ENCODE results near the gene RAB3C.

Gene RAB3C

DNA sequence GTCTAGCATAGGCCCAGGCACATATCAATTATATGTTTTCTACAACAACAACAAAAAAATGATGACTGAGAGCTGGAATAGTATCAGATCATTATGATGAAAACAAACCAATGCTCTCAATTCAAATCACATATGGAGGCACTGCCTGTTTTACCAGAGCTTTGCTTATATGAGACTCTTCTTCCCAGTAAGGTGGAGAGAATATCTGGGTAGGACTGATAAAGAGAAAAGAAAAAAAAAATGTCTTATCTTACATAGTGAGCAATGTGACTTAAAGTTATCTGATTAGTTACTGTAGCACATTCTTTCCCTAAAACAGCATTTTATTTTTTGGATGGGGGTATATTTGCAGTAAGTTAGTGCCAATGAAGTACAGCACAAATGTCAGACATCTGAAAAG, 154.8 kb downstream of the RAB3C start:
- DNase-seq: no peak

DNA sequence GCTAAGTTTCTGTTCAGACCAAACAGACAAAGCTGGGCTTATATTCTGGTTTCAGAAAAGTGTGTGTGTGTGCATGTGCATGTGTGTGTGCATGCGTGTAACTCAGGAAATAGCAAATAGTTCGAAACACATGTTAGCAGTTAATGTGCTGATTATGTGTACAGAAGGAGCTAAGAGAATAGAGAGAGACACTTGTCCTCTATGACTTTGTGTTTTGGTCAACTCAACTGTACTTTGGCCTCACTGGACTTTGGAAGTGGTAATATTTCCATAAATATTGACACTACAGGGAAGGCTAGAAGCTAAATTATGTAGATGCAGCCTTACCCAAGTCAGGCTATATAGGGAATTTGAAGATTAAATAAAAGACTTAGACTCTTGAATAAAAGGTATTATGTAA, 155.5 kb downstream of the RAB3C start:
- DNase-seq: no peak

DNA sequence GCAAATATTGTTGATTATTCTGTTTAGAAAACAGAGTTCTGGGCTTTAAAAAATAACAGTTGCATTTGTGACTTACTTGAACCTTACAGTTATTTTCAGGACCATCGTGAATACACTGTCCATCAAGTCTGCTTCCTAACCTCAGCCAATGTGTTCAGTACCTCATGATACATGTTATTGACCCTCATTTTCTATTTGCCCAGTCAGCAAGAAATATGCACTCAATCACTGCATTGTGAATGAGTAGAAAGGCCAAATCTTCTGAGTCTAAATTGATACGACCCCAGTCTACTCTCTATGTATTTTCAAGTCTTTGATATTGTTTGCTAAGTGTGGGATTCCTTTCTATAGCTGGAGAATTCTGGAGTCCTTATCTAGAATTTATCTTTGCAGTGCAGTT, 156.2 kb downstream of the RAB3C start:
- no peak for DNase-seq

DNA sequence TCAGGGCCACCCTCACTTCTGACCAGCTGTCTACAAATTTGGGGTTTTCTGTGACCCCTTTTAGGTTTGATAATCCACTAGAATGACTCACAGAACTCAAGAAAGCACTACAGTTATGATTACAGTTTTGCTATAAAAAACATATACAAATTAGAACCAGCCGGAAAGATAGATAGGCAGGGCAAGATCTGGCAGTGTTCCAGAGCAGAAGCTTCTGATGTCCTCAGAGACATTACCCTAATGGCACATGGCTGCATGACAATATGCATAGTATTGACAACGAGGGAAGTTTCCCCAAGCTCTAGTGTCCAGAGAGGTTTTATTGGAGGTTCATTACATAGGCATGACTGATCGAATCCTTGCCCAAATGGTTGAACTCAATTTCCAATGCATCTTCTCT, 158.1 kb downstream of the RAB3C start:
- no peak for DNase-seq

DNA sequence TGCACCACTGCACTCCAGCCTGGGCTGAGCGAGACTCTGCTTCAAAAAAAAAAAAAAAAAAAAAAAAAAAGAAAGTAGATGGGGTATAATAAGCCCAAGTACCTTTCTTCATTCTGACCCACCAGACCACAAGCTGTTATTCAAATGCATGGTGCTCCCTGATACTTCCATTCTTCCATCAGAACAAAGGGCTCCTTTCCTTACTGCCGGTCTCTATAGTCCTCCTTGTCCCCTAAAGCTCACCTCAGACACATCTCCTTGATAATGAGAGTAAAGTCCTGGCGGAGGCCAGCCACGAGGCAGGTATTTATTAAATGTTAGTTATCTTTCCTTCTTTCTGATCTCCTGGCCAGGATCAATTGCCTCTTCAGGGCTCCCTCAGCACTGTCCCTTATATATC, 162.5 kb downstream of the RAB3C start:
- no peak for DNase-seq

DNA sequence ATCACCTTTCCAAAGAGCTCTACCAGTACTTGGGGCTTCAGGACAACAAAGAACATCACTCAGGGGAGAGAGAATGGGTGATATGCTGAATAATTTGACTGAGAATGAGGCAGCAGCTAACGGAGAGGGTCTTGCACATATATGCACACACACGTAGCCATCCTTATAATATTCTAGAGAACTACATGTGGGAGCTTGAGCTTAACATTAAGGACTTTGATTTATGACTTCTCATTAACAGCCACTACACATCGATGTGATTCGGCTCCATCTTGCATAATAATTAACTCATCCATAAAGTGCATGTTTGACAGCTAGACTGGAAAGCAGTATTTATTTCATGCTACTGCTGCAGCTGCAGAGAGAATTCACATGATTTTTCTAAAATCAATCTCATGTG, 163.4 kb downstream of the RAB3C start:
- DNase-seq: no peak

DNA sequence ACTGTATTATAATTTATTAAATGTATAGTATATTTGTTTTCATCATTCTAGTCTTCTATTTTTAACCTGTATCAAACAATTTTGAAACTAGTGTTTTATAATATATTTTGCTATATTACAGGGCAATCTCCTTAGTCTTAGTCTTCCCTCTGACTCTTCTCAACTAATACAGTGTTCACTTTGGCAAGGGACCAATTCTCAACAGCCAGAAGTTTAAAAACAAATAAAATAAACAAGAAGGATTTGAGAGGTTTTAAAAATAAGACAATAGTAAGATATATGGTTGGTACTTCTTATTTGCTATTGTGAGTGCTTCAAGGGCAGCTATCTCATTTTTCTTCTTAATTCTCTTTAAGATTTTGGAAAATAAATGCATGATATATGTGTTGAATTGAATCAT, 167.2 kb downstream of the RAB3C start:
- no peak for DNase-seq

DNA sequence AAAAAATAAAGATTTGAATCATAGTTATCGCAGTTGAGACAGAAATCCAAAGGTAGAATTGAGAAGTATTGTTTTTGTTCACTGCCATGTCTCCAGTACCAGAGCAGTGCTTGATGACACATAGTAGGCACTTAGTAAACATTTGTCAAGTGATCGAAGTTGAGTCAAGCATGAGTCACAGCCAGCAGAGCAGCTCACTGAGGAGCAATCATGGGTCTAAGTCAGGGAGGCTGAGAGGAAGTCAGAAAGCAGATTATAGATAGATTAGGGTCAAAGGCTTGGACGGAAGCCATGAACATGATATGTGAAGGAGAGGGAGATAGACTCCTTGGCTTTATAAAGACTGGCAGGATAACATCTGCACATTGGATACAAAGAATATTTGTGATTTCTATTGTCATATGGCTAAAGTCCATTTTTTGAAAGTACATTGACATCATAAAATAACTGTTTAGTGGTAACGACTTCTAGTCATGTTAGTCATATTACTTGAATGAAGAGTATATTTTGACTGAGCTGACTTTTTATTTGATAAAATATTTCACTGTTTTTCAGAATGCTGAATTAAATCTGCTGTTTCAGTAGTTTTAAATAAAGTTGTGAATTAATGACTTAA, 168.5 kb downstream of the RAB3C start:
- DNase-seq: no peak

DNA sequence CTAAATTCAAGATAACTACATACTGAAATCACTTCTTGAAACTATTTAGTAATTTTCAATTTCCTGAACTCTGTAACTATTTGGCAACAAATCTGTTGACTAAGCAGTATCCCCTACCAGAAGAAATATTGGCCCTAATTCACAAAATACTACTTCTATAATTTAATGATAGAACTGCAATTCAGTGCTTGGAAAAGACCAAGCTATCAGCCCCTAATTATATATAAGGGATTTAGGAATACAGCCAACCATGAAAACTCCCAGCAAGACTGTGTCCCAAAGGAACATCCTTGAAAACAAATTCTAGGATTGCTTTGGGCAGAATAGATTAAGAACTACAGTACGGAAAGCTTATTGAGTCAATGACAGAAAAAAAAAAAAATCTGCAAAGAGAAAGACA, 169.2 kb downstream of the RAB3C start:
- DNase-seq: no peak

DNA sequence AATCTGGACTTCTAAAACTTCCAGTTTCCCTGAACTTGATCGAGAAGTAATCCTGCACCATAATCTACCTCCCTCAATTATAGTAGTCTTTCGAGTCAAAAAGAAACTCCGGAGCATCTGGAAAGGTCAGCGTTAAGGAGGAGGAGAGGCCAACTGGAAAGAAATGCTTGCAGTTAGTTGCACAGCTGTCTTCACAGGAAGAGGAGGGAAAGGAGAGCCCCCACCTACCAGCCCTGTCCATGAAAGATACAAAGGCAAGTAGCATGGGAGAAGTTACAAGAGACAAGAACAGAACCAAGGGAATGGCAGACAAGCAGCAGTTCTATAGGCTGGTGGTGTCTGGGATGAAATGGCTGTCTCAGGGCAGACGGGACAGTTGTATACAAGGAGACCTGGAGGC, 170.6 kb downstream of the RAB3C start:
- no peak for DNase-seq

DNA sequence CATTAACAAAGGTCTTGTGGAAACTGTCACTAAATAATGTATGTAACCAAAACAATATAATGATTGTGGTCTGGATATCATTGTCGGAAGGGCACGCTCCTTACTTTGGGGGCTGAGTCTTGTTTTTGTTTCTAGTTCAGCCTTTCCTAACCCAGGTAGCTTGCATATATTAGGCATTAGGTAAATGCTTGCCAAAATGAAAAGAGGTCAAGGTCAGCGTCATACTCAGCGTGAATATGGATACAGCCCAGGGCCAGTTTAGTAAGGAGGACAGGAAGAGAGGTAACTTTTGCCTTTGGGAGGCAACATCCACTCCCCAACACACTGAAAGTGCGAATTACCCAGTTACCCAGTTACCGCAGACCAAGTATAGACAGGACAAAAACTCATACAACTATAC, 171.4 kb downstream of the RAB3C start:
- DNase-seq: no peak

DNA sequence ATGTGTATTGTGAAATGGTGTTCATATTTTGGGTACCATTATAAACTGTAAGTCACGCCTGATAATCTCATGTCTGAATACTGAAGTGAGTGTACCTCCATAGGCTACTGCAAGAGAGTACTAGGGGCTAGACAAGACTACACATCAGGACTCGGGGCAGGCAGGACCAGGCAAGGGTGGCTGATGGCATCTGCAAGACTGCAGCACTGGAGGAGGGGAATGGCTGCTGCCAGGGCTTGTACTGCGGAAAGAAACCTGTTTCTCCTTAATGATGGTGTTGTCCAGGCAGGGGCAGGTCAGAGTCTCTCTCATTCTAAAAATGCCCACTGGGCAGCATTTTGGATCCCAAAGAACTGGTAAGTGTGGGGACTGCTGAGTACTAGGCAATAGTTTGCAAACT, 172.5 kb downstream of the RAB3C start:
- DNase-seq: no peak

DNA sequence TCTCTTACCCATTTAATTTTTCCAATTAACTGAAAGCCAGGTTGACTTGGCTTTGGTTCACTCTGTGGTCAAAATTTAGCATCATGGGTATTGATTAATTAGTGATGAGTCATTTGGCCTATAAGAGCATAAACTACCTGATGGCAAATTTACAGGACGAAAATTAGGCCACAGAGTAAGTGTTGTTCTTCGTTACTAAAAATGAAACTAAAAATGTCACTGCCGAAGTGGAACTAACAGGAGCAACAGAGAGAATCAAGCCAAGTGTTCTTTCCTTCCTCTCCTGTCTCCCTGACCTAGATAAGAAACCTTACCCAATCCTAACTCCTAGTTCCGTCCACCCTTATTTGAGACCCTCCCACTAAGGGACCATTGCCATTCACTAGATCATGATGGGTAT, 176.9 kb downstream of the RAB3C start:
- DNase-seq: no peak

DNA sequence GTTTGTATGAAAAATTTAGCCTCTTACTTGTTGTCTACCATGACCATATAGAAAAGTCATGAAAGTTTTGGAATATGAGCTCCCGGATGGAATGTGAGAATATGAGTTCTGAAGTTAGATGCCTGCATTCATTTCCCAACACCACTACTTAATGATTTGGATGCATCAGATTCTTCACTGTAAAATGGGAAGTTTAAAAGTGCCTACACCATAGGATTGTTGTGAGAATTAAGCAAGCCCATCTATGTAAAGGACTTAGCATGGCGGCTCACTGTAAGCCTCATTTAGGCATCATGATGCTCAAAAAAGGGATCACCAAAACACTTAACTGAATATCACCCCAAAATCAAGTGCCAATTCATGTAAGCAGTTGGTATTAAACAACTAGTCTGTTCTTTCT, 177.3 kb downstream of the RAB3C start:
- DNase-seq: no peak

DNA sequence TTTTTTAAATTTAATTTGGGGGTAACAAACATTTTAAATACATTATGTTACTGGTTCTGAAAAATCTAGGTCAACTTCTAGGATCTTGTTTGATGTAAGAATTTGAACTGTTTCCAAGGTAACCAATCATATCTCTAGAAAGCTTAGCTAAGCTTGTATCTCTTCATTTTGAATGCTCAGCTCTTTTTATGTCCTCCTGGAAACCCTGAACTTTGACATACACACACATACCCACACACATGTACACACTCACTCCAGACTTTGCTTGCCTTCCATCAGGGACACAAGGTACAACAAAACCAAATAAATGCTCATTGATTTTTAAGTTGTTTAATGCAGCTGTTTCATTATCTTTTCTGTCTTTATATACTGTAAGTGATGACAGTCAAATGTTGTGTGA, 178.5 kb downstream of the RAB3C start:
- no peak for DNase-seq

DNA sequence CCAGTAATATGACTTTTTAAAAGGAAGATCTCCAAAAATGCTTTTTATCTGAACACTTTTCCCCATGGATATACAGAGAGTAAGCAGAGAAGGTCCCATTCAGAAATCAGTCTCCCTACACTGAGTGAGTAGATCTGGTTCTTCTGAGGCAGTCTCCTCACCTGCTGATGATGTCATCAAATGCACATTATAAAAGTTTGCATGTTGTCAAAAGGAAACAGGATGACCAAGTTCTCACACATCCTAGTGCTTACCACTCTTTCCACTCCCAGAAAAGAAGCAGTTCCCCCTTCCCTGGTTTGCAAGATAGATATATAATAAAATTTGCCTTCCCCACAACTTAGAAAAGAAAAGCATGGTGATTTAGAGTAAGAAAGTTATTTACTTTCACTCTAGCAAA, 180.5 kb downstream of the RAB3C start:
- no peak for DNase-seq

DNA sequence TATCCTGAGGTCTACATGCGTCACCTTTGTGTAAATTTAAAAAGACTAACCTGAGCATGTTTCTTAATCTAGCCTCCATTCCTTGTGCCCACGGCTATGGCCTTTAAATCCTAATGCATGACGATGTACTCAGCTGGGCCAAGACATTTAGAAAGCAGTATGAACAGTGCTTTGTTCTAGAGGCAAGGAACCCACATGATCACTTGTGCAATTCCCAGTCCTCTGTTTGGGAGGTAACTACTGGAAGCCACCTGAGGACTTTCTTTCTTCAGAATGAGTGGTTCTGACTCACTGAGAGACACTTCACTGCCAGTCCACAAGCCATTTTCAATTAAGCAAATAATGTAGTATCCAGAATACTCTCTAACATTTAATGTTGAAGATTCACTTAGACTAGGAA, 181.3 kb downstream of the RAB3C start:
- no peak for DNase-seq

DNA sequence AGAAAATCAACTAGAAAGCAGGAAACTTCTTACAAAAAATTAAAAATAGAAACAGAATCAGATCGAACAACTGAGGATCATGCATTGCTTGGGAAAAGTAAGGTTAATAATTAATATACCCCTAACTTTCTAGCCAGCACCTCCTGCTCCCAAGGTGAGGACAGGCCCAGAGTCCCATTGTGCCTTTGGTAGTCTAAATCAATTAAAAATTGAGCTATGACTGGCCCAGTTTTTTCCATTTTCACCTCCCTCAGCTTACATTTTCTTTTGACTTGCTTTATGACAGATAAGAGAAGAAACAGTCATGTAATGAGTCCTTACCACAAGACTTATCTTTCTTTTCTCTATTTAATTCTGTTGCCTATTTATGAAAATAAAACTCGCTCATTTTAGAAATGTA, 182.2 kb downstream of the RAB3C start:
- DNase-seq: no peak

DNA sequence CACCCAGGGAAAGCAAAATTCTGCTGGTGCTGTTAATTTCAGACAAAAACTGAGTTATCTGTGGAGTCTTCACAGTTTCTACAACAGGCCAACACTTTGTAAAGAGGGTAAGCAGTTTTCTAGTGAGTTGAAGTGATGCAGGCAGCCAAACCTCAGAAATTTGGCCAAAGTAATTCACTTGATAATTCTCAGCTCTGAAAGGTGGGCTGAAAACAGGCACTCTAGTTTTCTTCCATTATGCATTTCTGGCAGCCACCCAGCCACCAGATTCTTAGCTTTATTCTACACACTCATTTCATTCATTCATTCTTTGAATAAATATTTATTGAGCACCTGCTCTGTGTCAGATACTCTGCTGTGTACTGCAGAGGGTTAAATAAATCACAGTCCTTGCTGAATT, 184.2 kb downstream of the RAB3C start:
- DNase-seq: no peak

DNA sequence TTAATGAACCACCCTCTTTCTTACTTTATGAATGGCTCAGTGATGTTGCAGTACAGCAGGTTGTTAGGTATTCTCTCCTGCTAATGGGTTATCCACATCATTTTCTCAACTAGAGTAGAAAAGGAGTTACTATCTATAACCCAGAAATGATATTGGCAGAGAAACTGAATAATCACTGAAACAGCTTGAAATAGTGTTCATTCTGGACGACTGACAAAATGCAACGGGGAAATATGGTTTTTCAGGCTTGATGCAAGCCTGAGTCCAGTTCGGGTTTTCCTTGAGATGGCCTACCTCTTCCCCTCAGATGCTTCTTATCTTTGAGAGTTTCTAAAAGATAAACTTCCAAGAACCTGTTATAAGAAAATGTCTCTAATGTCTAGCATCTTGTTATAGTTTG, 187.3 kb downstream of the RAB3C start:
- no peak for DNase-seq

DNA sequence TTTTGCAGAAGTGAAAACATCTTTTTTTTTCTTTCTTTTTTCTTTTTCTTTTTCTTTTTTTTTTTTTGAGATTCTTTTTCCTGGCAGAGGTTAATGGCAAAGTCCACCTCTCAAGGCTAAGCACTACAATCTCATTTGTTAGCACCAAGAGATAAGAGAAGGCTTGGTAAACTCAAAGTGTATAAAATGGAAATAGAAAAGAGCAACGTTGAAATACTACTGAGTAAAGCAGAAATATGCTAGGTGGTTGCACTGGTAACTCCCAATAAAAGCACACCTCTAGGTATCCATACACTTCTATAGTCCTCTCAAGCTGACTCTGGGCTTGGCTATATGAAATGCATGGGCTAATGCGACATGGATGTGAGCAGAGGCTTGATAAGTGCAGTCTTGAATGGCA, 188.9 kb downstream of the RAB3C start:
- no peak for DNase-seq

DNA sequence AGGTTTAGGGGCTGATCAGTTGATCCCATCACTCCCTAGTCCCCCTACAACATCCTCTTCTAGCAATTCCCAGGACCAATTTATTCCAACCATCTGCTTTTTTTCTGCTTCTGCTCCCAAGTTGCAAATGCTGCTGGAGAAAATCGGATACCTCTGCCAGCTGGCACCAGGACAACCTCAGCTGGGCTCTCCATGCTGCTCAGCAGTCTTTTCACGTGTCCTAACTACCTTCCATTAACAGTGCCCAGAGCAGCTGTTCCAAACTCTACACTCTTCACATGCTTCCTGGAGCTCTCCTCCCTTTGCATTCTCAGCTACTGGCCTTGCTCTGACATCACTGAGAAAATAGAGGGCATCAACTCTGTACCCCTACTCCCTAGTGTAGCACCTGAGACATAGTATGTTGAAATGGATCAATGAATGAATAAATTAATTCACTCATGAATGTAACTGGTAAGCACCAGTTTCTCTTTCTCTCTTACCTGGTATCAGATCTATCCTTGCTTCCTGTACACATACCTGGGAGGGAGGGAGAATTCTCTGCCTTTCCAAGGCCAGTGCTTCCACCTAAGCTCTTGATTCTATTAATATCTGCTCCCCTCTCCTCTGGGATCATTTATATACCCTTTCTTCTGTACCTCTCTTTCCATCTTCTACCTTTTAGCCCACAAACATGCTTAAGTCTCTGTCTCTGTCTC, 191.0 kb downstream of the RAB3C start:
- no peak for DNase-seq

DNA sequence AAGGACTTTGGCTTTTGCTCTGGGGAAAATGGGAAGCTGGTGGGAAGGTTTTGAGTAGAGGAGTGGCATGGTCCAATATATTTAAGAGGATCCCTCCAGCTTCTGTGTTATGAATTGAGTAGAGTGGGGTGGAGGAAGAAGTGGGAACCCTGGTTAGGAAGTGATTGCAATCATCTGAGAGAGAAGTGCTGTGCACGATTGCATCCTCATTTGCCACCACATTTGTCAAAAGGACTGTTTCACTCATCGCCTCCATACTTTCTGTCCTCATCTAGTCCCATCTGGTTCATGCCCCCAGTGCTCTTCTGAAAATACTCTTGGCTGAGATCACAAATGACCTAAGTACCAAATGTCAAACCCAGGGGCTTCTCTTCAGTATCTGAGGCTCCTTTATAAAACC, 192.1 kb downstream of the RAB3C start:
- DNase-seq: no peak

DNA sequence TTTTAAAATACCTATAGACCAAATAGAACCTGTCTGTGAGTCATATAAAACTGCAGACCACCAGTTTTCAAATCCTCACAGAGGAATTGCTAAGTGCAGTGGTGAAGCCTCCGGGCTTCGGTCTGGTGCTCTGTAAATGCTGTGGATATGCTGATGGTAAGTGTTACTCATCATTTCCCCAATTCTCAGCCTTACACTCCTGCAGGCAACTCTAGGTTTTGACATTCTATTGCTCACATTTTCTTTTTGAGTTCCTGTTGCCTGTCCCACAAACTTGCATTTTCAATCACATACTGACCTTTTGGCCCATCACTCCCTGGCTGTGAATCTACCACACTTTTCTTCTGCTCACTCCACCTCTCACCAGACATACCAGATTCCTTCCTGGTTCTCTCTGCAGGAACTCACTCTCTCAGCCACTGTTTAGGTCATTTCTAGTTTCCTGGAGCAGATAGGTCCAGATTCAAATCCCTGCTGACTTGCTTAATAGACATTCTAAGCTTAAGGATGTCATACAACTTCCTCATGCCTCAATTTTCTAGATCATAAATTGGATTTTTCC, 192.9 kb downstream of the RAB3C start:
- no peak for DNase-seq

DNA sequence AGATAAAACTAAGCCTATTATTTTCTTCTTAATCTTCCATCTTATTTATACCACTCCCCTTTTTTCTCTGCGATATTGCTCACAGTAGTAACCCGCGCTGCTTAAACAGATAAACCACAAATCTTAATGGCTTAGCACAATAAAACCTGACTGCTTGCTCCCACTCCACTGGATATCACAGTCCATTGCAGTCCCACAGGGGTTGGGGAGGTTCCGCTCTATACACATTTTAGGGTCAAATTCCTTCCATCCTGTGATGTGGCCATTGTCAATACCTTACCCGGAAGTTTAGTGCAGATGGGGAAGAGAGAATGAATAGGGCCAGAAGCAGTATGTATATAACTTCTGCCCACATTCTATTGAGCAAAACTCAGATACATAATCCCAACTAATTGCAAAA, 193.7 kb downstream of the RAB3C start:
- no peak for DNase-seq
